DMS153 treated with DMSO at 0.1 percent for 48 hours (cell line): ENCODE data around the gene TOR1A.
A peak's percentile ranks its signal among the peaks of the same experiment; 100 is the strongest.
"Not testable (repeated sequence)": the region's sequence is repeated elsewhere in the genome, so short reads cannot be mapped to it uniquely, and the experiment has no call there.

Experiments used
- DNase-seq: peaks from one replicate; lab custom pipeline; 2025; ENCODE audit not compliant: unreplicated experiment; lab: John Stamatoyannopoulos, UW

Gene TOR1A

DNA sequence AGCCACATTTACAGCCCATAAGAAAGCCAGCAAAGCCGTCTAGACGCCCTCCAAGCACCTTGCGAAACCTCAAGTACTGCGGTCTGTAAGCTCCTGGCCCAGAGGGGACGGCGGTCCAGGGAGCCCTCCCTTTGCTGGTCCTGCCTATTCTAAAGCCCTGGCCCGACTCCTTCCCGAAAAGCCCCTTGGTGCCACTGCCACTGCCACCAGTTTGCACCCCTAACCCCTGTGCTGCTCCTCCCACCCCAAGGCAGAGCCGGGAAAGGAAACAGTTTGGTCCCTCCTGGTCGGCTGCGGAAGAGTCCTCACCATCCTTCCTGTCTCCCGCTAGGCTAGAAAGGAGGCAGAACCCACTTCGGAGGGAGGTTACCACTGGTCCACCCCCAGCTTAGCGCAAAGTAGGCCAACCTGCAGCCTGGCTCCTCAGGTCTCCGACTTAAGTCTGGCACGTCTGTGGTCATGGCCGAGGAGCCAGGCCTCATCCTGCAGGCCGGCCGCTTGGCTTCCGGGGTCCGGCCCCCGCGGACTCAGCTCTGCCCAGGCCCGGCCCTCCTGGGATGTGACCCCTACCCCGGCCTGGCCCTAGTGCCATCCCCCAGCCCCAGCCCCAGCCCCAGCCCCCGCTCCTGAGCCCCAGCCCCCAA is 916 bp downstream of the TOR1A start:
- DNase-seq, result no peak

DNA sequence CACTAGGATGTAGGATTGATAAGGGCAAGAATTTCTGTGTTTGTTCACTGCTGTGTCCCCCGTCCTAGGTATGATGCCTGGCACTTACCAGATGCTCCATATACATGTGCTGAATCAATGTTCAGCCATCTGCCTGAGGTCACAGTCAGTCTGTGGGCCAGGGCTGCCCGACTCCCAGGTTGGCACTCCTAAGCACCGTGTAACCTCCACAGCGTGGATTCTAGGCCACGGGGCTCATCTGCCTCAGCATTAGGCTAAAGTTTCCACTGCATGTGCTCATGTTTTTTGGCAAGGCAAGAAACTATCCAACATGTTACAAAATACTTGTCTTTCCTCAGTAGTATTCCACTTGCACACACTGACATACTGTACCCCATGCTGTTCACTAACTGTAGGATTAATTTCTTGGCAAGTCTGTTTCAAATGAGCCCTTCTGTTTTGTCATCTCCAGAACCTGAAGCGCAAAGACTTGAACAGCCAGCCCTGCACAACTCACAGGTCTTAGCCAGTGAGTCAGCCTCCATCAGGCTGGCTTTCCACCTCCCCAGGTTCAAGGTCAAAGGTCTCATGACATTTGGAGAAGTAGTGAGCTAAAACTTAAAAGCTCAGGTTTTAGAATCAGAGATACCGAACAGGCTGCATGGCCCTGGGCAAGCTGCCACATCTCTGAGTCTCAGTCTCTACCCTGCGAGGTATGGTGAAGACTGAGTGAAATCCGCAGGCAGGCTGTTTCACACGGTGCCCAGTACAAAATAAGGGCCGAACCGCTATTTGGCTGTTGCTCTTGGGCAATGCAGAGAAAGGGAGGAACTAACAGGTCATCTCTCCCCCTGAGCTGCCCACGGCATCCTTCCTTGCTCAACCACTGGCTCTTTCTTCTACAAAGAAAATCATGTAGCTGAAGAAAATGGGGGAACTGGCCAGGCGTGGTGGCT is 7.2 kb downstream of the TOR1A start:
- no peak for DNase-seq

DNA sequence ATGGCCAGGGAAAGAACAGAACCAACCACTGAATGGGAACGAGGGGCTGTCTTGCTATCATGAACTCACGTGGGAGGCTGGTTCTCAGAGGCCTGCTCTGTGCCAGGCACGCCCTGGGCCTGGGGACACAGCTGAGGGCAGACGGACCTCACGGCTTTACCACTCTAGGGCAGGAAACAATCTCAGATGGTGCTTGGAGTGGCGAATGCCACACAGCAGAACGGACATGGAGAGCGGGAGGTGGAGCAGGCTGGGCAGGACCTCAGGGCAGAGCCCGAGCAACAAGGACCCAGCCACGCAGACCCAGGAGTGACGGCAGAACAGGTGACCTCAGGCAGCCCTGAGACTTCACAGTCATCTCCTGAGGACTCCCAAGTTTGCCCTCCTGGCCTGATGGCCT is 8.7 kb downstream of the TOR1A start:
- no peak for DNase-seq

DNA sequence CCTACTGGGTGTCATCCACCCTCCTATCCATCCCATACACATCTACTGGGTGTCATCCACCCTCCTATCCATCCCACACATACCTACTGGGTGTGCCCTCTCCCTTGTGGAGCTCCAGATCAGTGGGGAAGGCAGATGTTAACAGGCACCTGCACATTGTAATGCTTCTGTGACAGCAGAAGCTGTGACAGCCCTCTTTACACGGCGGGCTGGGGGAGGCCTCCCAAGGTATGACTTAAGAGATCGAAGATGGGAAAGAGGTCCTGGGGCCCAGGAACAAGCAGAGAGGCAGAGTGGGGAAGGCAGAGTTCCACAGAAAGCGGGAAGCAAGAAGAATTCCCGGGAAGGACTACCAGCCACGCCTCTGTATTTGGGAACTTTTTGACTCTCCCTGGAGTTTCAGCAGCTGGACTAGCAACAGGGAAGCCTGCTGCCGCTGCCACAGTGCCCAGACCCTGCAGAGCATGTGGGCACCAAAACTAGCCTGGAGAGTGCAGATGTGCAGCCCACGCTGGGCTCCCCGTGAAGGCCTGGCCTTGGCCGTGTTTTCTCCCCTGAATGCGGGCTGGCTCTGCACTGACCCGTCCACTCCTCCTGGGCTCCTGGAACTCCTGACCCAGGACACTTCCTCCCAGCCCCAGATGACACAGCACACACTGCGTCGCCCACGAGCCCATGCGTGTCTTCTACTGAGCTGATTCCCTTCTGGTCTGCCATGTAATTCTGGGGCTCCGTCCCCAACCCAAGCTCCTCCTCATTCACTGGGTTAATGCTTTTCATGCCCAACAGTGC is 9.3 kb downstream of the TOR1A start:
- DNase-seq, result no peak

DNA sequence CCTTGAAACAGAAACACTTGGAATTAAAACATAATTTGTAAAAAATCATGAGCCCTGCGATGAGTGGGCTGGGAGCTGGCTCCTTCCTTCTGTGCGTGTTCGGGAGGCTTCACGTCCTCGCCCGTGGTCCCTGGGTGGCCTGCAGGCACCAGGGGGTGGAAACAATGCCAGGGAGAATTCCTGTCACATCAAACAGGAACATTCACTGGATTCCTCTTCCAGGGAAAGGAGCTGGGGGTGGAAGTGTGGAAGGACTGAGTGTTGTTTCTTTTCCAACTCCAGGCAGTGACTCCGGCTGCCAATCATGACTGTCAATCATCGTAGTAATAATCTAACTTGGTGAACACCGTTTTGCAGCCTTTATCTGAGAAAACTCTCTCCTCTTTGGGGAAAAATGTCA is 10.3 kb downstream of the TOR1A start:
- no peak for DNase-seq

DNA sequence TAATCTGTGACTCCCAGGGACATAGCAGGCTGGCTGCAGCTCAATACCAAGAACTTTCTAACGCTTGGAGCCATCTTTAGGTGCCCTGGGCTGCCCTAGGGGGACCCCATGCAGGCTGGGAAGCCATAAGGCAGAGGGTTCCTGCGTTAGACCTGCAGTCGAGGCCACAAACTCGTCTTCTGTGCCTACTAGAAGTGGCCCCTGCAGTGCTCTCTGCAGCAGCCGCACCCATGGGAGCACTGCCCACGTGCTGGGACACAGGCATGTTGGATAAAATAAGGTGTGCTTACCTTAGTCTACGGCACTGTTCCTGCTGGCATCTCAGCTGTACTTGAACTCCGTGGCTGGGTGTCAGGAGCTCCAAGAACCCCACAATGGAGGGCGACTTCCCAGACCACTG is 11.6 kb downstream of the TOR1A start:
- DNase-seq, result no peak

DNA sequence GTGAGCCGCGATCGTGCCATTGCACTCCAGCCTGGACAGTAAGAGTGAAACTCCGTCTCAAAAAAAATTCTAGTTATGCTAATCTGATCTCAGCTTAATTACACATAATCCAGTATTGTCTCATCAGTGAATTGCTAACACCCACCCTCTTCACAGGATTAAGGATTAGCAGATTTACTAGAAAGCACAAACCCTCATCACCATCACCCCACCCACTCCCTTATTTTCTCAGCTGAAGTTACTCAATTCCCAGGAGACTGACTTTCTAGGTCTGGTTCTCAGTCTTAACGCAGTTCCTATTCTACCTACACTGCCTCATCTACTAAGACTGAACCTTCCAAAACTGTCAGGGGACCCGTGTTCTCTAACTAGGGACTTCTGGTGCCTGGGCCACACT is 12.0 kb downstream of the TOR1A start:
- no peak for DNase-seq

DNA sequence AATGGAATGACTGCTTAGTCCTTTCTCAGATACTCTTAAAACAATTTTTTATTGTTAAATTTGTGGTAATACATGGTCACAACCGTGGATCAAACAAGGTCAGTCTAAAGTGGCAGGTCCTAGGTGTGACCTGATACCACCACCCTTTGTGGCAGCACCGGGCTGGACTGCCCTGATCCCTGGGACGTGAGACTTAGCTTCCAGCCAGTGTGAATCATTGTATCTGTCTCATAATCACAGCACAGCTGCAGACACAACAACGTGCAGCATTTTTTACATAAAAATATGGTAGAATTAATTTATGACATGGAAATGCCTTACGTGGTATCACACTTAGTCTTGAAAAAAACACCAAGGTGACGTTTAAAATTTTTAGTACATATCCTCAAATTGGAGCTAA is 13.1 kb downstream of the TOR1A start:
- no peak for DNase-seq

DNA sequence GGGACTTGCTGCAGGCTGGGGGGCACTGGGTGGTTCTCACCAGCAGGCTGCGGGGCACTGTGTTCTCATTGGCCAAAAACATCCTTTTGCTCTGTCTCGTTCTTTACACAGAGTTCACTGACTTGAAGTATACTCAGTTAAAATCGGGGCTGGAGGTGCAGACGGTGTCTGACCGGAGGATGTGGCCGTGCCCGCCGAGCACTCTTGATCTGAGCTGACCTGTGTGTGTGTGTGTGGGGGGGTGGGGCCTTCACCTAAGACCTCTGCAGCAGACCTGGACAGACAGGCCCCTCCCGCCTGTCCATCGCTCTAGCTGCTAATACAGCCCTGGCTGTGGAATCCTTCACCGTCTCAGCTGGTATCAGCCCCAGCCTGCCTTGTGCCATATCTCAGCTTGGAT is 13.8 kb downstream of the TOR1A start:
- no peak for DNase-seq

DNA sequence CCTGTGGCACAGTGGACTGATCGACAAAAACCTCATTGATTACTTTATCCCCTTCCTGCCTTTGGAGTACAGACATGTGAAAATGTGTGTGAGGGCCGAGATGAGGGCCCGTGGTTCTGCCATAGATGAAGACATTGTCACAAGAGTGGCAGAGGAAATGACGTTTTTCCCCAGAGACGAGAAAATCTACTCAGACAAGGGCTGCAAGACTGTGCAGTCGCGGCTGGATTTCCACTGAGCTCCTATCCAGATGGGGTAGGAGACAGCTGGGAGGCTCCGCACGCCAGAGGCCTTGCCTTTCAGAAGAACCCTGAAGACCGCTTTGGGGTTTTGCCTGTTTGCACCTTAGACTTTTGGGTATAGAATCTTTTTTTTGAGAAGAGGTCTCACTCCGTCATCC is 14.6 kb downstream of the TOR1A start:
- no peak for DNase-seq

DNA sequence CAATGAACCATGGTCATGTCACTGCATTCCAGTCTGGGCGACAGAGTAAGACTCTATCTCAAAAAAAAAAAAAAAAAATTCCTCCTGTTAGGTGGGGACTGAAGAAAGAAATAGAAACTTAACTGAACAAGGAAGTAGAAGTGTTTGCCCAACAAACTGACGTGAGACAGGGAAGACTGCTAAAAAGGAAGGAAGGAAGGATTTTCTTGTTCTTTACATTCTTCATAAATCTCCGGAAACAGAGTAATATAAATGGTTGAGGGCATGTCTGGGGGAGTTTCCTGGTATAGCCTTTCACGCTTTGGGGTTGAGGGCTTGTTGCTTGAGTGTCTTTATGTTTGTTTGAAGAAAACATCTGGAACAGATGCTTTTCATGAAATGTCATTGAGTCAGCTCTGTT is 17.9 kb downstream of the TOR1A start:
- no peak for DNase-seq

DNA sequence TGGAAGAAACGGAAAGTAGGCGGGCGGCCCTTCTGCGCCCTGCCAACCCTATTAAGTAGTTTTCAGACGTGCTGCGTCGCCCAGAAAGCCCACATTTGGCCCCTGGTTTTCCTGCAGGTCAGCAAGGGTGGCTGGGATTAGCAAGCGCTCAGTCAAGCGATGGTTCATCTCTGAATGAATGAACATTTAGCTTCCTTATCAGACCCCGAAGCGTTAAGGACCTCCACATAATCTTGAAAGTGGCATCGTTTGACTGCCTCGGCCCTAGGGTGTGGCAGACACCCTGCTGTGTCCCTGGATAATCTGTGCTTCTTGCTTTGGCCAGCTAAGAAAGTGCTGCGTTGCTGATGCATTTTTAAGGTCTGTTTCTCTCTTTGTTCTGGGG is 20.3 kb downstream of the TOR1A start:
- DNase-seq, result no peak

DNA sequence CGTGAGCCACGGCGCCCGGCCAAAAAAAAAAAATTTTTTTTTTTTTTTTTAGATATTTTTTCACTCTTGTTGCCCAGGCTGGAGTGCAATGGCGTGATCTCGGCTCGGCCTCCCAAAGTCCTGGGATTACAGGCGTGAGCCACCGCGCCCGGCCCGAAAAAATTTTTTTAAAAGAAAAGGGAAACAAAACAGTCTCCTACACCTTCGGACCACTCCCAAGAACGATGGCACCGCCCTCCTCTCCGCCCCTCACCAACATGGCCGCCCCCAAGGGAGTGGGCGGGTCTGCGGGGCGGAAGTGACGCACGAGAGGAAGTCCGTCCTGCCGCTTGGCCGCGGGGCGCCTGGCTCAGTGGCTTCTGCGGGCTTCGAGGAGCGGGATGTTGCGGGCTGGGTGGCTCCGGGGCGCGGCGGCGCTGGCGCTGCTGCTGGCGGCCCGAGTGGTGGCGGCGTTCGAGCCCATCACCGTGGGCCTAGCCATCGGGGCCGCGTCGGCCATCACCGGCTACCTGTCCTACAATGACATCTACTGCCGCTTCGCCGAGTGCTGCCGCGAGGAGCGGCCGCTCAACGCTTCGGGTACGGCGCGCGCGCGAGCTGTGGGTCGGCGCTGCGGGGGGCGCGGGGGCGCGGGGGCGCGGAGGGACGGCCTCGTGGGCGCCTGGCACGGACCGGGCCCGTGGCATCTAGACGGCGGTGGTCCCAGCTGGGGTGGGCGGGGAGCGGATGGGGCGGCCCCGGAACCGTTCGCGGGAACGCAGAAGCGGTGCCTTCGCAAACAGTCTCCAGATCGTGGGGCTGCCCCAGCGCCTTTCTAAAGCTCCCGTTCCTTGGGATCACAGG is 20.9 kb downstream of the TOR1A start, which contains the start of gene TOR1B:
Gene TOR1B, plus strand, starts transcription at position 352 of the 843 bp plus-strand sequence. Its CDS starts 29 bp downstream, at position 381.
- peak; percentile 82 for DNase-seq

DNA sequence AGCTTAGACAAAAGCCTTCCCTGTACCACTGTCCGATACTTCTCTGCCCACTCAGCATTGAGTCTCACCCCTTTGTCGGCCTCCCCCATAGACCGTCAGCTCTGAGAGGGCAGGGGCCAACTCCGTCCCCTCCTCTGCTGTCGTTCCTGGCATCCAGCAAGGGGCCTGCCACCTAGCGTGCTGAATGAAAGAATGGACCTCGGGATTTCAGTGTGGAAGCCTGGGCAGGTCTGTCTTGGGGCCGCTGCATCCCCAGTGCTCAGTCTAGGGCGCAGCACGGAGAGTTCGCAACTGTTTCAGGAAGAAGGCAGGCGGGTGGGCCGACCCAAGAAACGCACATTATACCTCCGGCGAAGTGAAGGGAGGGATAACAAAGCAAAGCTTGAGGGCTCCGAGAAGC is 22.4 kb downstream of the TOR1A start:
- DNase-seq, result no peak

DNA sequence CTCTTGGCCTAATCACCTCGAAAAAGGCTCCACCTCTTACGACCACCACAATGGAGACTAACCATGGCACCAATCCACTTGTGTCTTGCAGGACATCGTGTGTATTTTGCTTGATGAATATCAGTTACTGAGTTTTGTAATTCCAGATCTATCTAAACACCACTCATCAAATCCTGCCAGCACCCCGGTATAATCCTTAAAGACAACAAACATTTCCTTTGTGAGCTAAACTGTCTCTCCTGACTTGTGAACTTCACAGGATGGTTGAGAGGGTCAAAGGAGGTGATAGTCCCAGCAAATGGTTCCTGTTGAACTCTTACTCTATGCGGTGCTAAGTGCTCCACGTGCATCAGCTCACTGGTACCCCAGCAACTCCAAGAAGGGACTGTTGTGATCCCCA is 25.0 kb downstream of the TOR1A start:
- DNase-seq, result no peak

DNA sequence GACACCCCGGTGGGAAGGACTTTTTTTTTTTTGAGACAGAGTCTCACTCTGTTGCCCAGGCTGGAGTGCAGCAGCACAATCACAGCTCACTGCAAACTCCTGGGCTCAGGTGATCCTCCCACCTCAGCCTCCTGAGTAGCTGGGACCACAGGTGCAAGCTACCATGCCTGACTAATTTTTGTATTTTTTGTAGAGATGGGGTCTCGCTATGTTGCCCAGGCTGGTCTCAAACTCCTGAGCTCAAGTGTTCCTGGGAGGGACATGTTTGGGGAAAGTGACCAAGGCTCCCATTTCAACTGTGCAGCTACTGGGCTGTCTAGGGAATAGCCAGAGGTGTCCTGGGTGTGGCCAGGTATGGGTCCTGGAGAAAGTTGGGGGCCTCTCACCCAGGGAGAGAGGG is 27.9 kb downstream of the TOR1A start:
- DNase-seq, result not testable (repeated sequence)

DNA sequence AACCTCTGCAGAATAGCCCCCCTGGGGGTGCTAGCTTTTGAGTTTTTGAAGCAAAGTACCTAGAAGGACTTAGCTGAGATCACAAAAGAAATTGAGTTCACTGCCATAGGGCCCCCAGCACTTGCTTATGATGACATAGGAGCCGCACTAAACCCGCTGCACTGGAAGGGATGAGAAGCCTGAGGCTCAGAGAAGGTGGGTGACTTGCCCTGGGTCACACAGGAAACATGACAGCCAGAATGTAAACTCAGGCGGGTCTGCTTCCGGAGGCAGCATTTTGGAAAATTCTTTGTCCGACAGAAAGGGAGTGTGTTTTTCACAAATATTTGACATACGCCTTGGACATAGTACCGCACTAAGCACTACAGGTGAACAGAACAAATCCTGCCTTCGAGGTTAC is 29.4 kb downstream of the TOR1A start:
- no peak for DNase-seq

DNA sequence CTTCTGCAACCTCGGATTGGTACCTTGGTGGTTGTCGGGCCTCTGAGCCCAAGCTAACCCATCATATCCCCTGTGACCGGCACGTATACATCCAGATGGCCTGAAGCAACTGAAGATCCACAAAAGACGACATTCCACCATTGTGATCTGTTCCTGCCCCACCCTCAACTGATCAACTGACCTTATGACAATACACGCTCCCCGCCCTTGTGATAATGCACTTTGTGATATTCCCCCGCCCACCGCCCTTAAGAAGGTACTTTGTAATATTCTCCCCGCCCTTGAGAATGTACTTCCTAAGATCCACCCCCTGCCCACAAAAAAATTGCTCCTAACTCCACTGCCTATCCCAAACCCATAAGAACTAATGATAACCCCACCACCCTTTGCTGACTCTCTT is 37.5 kb downstream of the TOR1A start:
- DNase-seq, result no peak

DNA sequence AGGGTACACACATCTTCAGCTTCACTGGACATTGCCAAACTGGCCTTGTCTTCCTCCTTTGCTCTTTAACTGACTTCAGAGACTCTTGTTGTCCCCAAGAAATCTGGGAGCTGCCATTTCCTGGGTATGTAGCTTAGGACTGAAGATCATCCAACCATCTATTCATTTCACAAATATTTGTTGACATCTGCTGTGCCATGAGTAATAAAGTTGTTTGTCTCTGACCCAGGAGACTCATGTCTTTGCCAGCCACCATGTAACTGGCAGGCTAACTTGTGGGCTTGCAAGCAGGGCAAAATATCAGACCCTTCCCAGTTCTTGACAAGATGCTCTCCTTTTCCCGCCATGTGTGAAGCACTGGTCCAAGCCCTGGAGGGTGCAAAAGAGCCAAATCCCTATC is 38.1 kb downstream of the TOR1A start:
- DNase-seq, result no peak

DNA sequence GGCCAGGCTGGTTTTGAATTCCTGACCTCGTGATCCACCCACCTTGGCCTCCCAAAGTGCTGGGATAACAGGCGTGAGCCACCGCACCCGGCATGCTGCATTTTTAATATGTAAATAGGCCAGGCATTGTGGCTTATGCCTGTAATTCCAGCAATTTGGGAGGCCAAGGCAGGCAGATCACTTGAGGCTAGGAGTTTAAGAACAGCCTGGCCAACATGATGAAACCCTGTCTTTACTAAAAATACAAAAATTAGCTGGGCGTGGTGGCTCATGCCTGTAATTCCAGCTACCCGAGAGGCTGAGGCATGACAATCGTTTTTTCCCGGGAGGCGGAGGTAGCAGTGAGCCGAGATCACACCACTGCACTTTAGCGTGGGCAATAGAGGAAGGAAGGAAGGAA is 39.0 kb downstream of the TOR1A start:
- not testable (repeated sequence) for DNase-seq
